Ovary (tissue), 3 donors: ENCODE measurements around the gene SLC15A3.

Experiments
- EP300 ChIP-seq: sonication (generic); formaldehyde crosslinking; IDR thresholded peaks from one replicate; pipeline ENCODE4 v1.6.1; 2017; ENCODE audit warnings: antibody characterized with exemption
- POLR2A ChIP-seq: fragments of 450-650 bp; IDR thresholded peaks from one replicate; pipeline ENCODE4 v1.6.1; 2017; ENCODE audit warnings: antibody characterized with exemption, mild to moderate bottlenecking, moderate library complexity
- TF ChIP-seq, protein P1 (sequence below), 3 donors: fragments of 450-650 bp in 2 of 3; fragments of 200-600 bp in 1 of 3; IDR thresholded peaks; one replicate each; pipeline versions ENCODE4 v1.5.1 to v1.8.0; 2016 to 2022; ENCODE audit warnings: antibody characterized with exemption in 3 of 3, mild to moderate bottlenecking in 1 of 3
- donor health status: DM: no; HTN: no; CAD: no.

DNA sequence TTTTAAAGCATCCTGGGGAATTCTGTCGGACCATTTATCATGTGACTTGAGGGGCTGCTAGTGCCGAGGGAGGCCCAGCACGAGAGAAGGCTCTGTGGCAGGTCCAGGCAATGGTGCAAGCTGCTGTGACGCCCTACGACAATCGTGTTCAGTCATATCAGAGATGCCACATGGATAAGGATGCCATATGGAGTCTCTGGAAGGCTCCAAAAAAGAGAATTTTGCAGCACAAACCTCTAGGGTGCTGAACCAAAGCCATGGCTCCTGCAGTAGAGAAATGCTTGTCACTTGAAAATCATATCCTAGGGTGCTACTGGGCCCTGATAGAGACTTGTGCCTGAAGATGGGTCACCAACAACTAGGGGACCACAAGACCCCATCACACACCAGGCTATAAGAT is 12.8 kb upstream of the SLC15A3 start:
- TF ChIP-seq EP300 = no peak
- TF ChIP-seq, protein P1, sequence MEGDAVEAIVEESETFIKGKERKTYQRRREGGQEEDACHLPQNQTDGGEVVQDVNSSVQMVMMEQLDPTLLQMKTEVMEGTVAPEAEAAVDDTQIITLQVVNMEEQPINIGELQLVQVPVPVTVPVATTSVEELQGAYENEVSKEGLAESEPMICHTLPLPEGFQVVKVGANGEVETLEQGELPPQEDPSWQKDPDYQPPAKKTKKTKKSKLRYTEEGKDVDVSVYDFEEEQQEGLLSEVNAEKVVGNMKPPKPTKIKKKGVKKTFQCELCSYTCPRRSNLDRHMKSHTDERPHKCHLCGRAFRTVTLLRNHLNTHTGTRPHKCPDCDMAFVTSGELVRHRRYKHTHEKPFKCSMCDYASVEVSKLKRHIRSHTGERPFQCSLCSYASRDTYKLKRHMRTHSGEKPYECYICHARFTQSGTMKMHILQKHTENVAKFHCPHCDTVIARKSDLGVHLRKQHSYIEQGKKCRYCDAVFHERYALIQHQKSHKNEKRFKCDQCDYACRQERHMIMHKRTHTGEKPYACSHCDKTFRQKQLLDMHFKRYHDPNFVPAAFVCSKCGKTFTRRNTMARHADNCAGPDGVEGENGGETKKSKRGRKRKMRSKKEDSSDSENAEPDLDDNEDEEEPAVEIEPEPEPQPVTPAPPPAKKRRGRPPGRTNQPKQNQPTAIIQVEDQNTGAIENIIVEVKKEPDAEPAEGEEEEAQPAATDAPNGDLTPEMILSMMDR (IDR thresholded peaks at IDR 0.05) = no peak
- no peak for TF ChIP-seq POLR2A
